DND-41 (cell line): Measurements from ENCODE around the gene MAP2K4.

Experiments used
- ATAC-seq: fragments of 200-7000 bp; cut with Tn5 transposase; 3 replicates; pipeline ENCODE4 v1.9.1; 2021; ENCODE audit warnings: low read depth; ENCODE audit not compliant: insufficient read depth
- DNase-seq: peaks from one replicate; pipeline ENCODE4 v3.0.0-alpha.2; 2020
- H2AFZ ChIP-seq: 2 replicates; pipeline ENCODE4 v1.6.0; 2012; ENCODE audit warnings: low read depth, low read length
- H3K27ac ChIP-seq: 2 replicates; pipeline ENCODE4 v1.5.1; 2012; ENCODE audit warnings: low read length, inconsistent platforms
- H3K27me3 ChIP-seq: fragments of 200-600 bp; sonication (generic); 2 replicates; pipeline ENCODE4 v1.6.0; 2012; ENCODE audit warnings: low read length, mild to moderate bottlenecking, inconsistent platforms; ENCODE audit not compliant: insufficient read depth, poor library complexity
- H3K36me3 ChIP-seq: 2 replicates; pipeline ENCODE4 v1.5.1; 2012; ENCODE audit warnings: low read length, inconsistent platforms; ENCODE audit not compliant: insufficient read depth
- H3K4me1 ChIP-seq: 2 replicates; pipeline ENCODE4 v1.5.1; 2012; ENCODE audit warnings: mild to moderate bottlenecking, low read length; ENCODE audit not compliant: insufficient read depth
- H3K4me2 ChIP-seq: 2 replicates; pipeline ENCODE4 v1.6.0; 2012; ENCODE audit warnings: mild to moderate bottlenecking, moderate library complexity, low read length, inconsistent platforms; ENCODE audit not compliant: insufficient read depth
- H3K4me3 ChIP-seq, 2 experiments: fragments of 200-600 bp in 1 of 2; shearing (Covaris generic) in 1 of 2; 2 replicates each; pipeline ENCODE4 v1.5.1; 2012 to 2016; ENCODE audit warnings: inconsistent platforms in 2 of 2, low read length in 2 of 2, mild to moderate bottlenecking in 2 of 2, low read depth in 1 of 2, moderate library complexity in 1 of 2
- H3K79me2 ChIP-seq: 2 replicates; pipeline ENCODE4 v1.6.0; 2012; ENCODE audit warnings: low read length, inconsistent platforms; ENCODE audit not compliant: insufficient read depth
- H3K9ac ChIP-seq: 2 replicates; pipeline ENCODE4 v1.6.0; 2012; ENCODE audit warnings: low read depth, mild to moderate bottlenecking, inconsistent platforms, low read length, moderate library complexity
- H3K9me3 ChIP-seq: 2 replicates; pipeline ENCODE4 v1.5.1; 2012; ENCODE audit warnings: low read length, moderate library complexity, mild to moderate bottlenecking, inconsistent platforms; ENCODE audit not compliant: insufficient read depth, severe bottlenecking
- H4K20me1 ChIP-seq: 2 replicates; pipeline ENCODE4 v1.6.0; 2012; ENCODE audit warnings: low read length; ENCODE audit not compliant: insufficient read depth
- CTCF ChIP-seq: IDR thresholded peaks from 2 replicates; pipeline ENCODE4 v1.5.1; 2012; ENCODE audit warnings: borderline replicate concordance, low read length, moderate library complexity, mild to moderate bottlenecking; ENCODE audit not compliant: poor library complexity, severe bottlenecking; ENCODE audit errors: extremely low read depth
- EZH2 ChIP-seq: IDR thresholded peaks from 3 replicates; pipeline ENCODE4 v1.6.1; 2012; ENCODE audit warnings: borderline replicate concordance, low read depth, mild to moderate bottlenecking, moderate library complexity, low read length, inconsistent platforms; ENCODE audit not compliant: severe bottlenecking

MAP2K4 gene

GRCh38 chr17:11990363-11990983, 30.2 kb upstream of the MAP2K4 start:
- TF ChIP-seq CTCF (no peak), EZH2 (no peak)
- H3K9ac ChIP-seq = no peak overlapping the region
- H3K27me3 ChIP-seq = no peaks in the 10 kb centered on the region
- H2AFZ ChIP-seq = no peak overlapping the region
- H3K27ac ChIP-seq = no peak overlapping the region
- H3K4me1 ChIP-seq = peaks cover 3% of the 10 kb centered on the region; the same call in 1 of the 2 replicates
- no peak overlapping the region for H3K4me3 ChIP-seq
- DNase-seq = no peak
- peaks cover 4% of the 10 kb centered on the region; the same call in 1 of the 2 replicates for H3K79me2 ChIP-seq
- H3K9me3 ChIP-seq = no peaks in the 10 kb centered on the region
- peaks cover 58% of the 10 kb centered on the region for H3K36me3 ChIP-seq
- ATAC-seq = no peak
- H3K4me2 ChIP-seq = no peak overlapping the region
- H4K20me1 ChIP-seq = no peaks in the 10 kb centered on the region

- TF ChIP-seq EZH2 = no peak
- no peak for TF ChIP-seq CTCF
- Histone ChIP-seq H3K9me3 (no peaks in the 10 kb centered on the region), H3K27me3 (no peaks in the 10 kb centered on the region), H2AFZ (no peak overlapping the region), H3K27ac (no peak overlapping the region), H3K4me3 (no peak overlapping the region), H3K4me1 (peaks cover 12% of the 10 kb centered on the region), H4K20me1 (no peaks in the 10 kb centered on the region), H3K4me2 (no peak overlapping the region), H3K9ac (no peak overlapping the region), H3K79me2 (peaks cover 13% of the 10 kb centered on the region), H3K36me3 (peaks cover 51% of the 10 kb centered on the region)
- ATAC-seq (no peak), DNase-seq (no peak)
Observed at GRCh38 chr17:11991461-11991860, 29.2 kb upstream of the MAP2K4 start.

- H3K4me2 ChIP-seq = peak overlapping the region; percentile 75
Observed at GRCh38 chr17:11996722-11997146, 23.9 kb upstream of the MAP2K4 start.

More at GRCh38 chr17:11996722-11997146, 23.9 kb upstream of the MAP2K4 start:
- peaks cover 21% of the 10 kb centered on the region for H3K4me1 ChIP-seq
- peak overlapping the region; percentile 64 to 92 for H3K4me3 ChIP-seq
- no peaks in the 10 kb centered on the region for H4K20me1 ChIP-seq
- H3K9ac ChIP-seq = peak overlapping the region; percentile 89
- ATAC-seq = peak; percentile 45
- H3K9me3 ChIP-seq = no peaks in the 10 kb centered on the region
- H3K27me3 ChIP-seq = no peaks in the 10 kb centered on the region
- H2AFZ ChIP-seq = peak overlapping the region; percentile 91
- peak overlapping the region; percentile 82 for H3K27ac ChIP-seq
- TF ChIP-seq CTCF (no peak), EZH2 (no peak)
- peaks cover 19% of the 10 kb centered on the region for H3K79me2 ChIP-seq
- DNase-seq = peak; percentile 59
- H3K36me3 ChIP-seq = peaks cover 12% of the 10 kb centered on the region
